Sigmoid colon (tissue), 4 donors: ENCODE data around the gene RHBG.
"Not testable (repeated sequence)": the region's sequence is repeated elsewhere in the genome, so short reads cannot be mapped to it uniquely, and the experiment has no call there.

Experiments used
- CTCF ChIP-seq, 4 experiments: fragments of 450-650 bp in 3 of 4; fragments of 200-600 bp in 1 of 4; IDR thresholded peaks; one replicate each; pipeline ENCODE4 v1.5.1; 2016 to 2019; ENCODE audit warnings: antibody characterized with exemption in 4 of 4, mild to moderate bottlenecking in 3 of 4, moderate library complexity in 2 of 4
- EP300 ChIP-seq, 4 donors: sonication (generic); formaldehyde crosslinking; IDR thresholded peaks; one replicate each; pipeline ENCODE4 v1.6.1; 2017; ENCODE audit warnings: antibody characterized with exemption in 4 of 4
- POLR2A ChIP-seq, 2 donors: fragments of 450-650 bp; IDR thresholded peaks; one replicate each; pipeline ENCODE4 v1.6.1; 2016; ENCODE audit warnings: antibody characterized with exemption in 2 of 2, mild to moderate bottlenecking in 2 of 2, moderate library complexity in 2 of 2
- POLR2AphosphoS5 ChIP-seq, 4 donors: sonication (generic); formaldehyde crosslinking; IDR thresholded peaks; one replicate each; pipeline ENCODE4 v1.6.1; 2017; ENCODE audit warnings: antibody characterized with exemption in 4 of 4

DNA sequence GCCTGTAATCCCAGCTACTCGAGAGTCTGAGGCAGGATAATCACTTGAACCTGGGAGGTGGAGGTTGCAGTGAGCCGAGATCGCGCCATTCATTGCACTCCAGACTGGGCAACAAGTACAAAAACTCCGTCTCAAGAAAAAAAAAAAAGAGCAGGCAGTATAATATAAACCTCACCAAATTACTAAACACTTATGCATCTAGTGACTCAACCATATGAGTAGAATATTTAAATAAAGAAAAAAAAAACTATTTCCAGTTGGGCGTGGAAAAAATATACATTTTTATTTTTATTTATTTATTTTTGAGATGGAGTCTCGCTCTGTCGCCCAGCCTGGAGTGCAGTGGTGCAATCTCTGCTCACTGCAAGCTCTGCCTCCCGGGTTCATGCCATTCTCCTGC lies 45.8 kb upstream of the RHBG start:
- not testable (repeated sequence) for TF ChIP-seq POLR2AphosphoS5, CTCF, POLR2A, EP300 (IDR thresholded peaks at IDR 0.05)
